B cell (primary cell): ENCODE measurements around the gene AMDHD1.

ENCODE experiments used
- EZH2 ChIP-seq: IDR thresholded peaks from 2 replicates; pipeline ENCODE4 v1.6.1; 2012; ENCODE audit warnings: borderline replicate concordance, low read depth, mild to moderate bottlenecking, moderate library complexity, low read length; ENCODE audit not compliant: insufficient read depth, poor library complexity, severe bottlenecking
- TF ChIP-seq, protein P1 (sequence below): fragments of 200-600 bp; IDR thresholded peaks from one replicate; pipeline ENCODE4 v1.8.0; 2022; ENCODE audit warnings: antibody characterized with exemption, mild to moderate bottlenecking

DNA sequence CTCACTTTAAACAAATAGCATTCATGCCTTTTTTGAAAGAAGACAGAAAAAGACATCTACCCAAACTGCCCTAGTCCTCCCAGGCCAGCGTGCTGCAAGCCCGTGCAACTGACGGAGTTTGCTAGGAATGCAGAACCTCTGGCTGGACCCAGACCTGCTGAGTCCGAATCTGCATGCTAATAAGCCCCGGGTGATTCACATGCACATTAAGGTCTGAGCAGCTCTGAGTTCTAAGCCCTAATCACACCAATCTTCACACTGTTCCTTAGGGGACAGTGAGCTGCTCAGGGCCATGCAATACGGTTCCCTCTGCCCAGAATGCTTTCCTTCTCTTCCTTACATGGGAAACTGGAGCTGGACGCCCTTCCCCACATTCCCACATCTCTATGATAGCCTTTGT is 27.8 kb downstream of the AMDHD1 start:
- TF ChIP-seq, protein P1, sequence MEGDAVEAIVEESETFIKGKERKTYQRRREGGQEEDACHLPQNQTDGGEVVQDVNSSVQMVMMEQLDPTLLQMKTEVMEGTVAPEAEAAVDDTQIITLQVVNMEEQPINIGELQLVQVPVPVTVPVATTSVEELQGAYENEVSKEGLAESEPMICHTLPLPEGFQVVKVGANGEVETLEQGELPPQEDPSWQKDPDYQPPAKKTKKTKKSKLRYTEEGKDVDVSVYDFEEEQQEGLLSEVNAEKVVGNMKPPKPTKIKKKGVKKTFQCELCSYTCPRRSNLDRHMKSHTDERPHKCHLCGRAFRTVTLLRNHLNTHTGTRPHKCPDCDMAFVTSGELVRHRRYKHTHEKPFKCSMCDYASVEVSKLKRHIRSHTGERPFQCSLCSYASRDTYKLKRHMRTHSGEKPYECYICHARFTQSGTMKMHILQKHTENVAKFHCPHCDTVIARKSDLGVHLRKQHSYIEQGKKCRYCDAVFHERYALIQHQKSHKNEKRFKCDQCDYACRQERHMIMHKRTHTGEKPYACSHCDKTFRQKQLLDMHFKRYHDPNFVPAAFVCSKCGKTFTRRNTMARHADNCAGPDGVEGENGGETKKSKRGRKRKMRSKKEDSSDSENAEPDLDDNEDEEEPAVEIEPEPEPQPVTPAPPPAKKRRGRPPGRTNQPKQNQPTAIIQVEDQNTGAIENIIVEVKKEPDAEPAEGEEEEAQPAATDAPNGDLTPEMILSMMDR, result no peak
- TF ChIP-seq EZH2, result no peak
